HG03521 (cell line): Measurements from ENCODE around the gene TEX51.

Source experiments
- ATAC-seq: cut with Tn5 transposase; IDR thresholded peaks from one replicate; pipeline ENCODE4 v1.9.1; 2021; ENCODE audit warnings: mild to moderate bottlenecking, moderate library complexity; ENCODE audit not compliant: unreplicated experiment

TEX51 gene

GRCh38 chr2:126911111-126911796 is 12.6 kb downstream of the TEX51 start:
- ATAC-seq = no peak

- no peak for ATAC-seq
These were observed 13.5 kb downstream of the TEX51 start for GRCh38 chr2:126912201-126912600.

GRCh38 chr2:126913329-126913728 is 14.6 kb downstream of the TEX51 start:
- ATAC-seq = no peak

GRCh38 chr2:126913881-126914615 is 15.4 kb downstream of the TEX51 start:
- no peak for ATAC-seq

GRCh38 chr2:126914811-126915500 is 16.3 kb downstream of the TEX51 start:
- no peak for ATAC-seq

GRCh38 chr2:126915903-126916302 is 17.2 kb downstream of the TEX51 start:
- ATAC-seq = no peak

- ATAC-seq = no peak
These were observed 18.1 kb downstream of the TEX51 start for GRCh38 chr2:126916744-126917143.

- no peak for ATAC-seq
These were observed 22.4 kb downstream of the TEX51 start for GRCh38 chr2:126921066-126921465.

GRCh38 chr2:126930970-126931590 is 32.4 kb downstream of the TEX51 start:
- no peak for ATAC-seq

- no peak for ATAC-seq
These were observed 33.8 kb downstream of the TEX51 start for GRCh38 chr2:126932529-126932928.

- ATAC-seq = no peak
These were observed 34.4 kb downstream of the TEX51 start for GRCh38 chr2:126932966-126933710.

GRCh38 chr2:126933711-126934091 is 35.0 kb downstream of the TEX51 start:
- ATAC-seq = no peak

GRCh38 chr2:126934809-126935208 is 36.1 kb downstream of the TEX51 start:
- ATAC-seq = no peak

GRCh38 chr2:126935774-126936173 is 37.1 kb downstream of the TEX51 start:
- ATAC-seq = no peak

- ATAC-seq = no peak
These were observed 37.6 kb downstream of the TEX51 start for GRCh38 chr2:126936219-126936723.

- ATAC-seq = no peak
These were observed 41.6 kb downstream of the TEX51 start for GRCh38 chr2:126940331-126940730.

GRCh38 chr2:126942427-126943203 is 43.9 kb downstream of the TEX51 start:
- no peak for ATAC-seq

GRCh38 chr2:126943612-126944348 is 45.1 kb downstream of the TEX51 start:
- no peak for ATAC-seq

GRCh38 chr2:126945118-126945517 is 46.4 kb downstream of the TEX51 start:
- ATAC-seq = no peak
